Measurements from ENCODE around the gene SCARF2.
"Not testable (repeated sequence)": the region's sequence is repeated elsewhere in the genome, so short reads cannot be mapped to it uniquely, and the experiment has no call there.

SCARF2 gene

GRCh38 chr22:20415241-20415640 is 22.4 kb downstream of the SCARF2 start:
- not testable (repeated sequence) for DNase-seq (ENCODE audit: extremely low read depth in 1 of 2, low read depth in 1 of 2)

- DNase-seq (ENCODE audit: extremely low read depth in 1 of 2, low read depth in 1 of 2): no peak
Measured at GRCh38 chr22:20414450-20414849, 23.2 kb downstream of the SCARF2 start.

GRCh38 chr22:20414059-20414440 is 23.6 kb downstream of the SCARF2 start:
- DNase-seq (ENCODE audit: extremely low read depth in 1 of 2, low read depth in 1 of 2): no peak

GRCh38 chr22:20413217-20414058 is 24.2 kb downstream of the SCARF2 start:
- no peak for DNase-seq (ENCODE audit: extremely low read depth in 1 of 2, low read depth in 1 of 2)

GRCh38 chr22:20412474-20413216 is 25.0 kb downstream of the SCARF2 start:
- DNase-seq (ENCODE audit: extremely low read depth in 1 of 2, low read depth in 1 of 2): no peak

GRCh38 chr22:20409385-20409784 is 28.2 kb downstream of the SCARF2 start:
- not testable (repeated sequence) for DNase-seq (ENCODE audit: extremely low read depth in 1 of 2, low read depth in 1 of 2)

- DNase-seq (ENCODE audit: extremely low read depth in 1 of 2, low read depth in 1 of 2): no peak
Measured at GRCh38 chr22:20408891-20409290, 28.7 kb downstream of the SCARF2 start.

GRCh38 chr22:20407829-20408228 is 29.8 kb downstream of the SCARF2 start:
- no peak for DNase-seq (ENCODE audit: extremely low read depth in 1 of 2, low read depth in 1 of 2)

GRCh38 chr22:20406686-20407408 is 30.8 kb downstream of the SCARF2 start:
- no peak for DNase-seq (ENCODE audit: extremely low read depth in 1 of 2, low read depth in 1 of 2)

- no peak for DNase-seq (ENCODE audit: extremely low read depth in 1 of 2, low read depth in 1 of 2)
Measured at GRCh38 chr22:20405931-20406685, 31.5 kb downstream of the SCARF2 start.

GRCh38 chr22:20405291-20405930 is 32.2 kb downstream of the SCARF2 start:
- DNase-seq (ENCODE audit: extremely low read depth in 1 of 2, low read depth in 1 of 2): no peak

GRCh38 chr22:20404881-20405280 is 32.7 kb downstream of the SCARF2 start:
- no peak for DNase-seq (ENCODE audit: extremely low read depth in 1 of 2, low read depth in 1 of 2)

GRCh38 chr22:20403779-20404140 is 33.9 kb downstream of the SCARF2 start:
- no peak for DNase-seq (ENCODE audit: extremely low read depth in 1 of 2, low read depth in 1 of 2)

- no peak for DNase-seq (ENCODE audit: extremely low read depth in 1 of 2, low read depth in 1 of 2)
Measured at GRCh38 chr22:20402960-20403778, 34.5 kb downstream of the SCARF2 start.

GRCh38 chr22:20401376-20402014 is 36.1 kb downstream of the SCARF2 start:
- no peak for DNase-seq (ENCODE audit: extremely low read depth in 1 of 2, low read depth in 1 of 2)

- no peak for DNase-seq (ENCODE audit: extremely low read depth in 1 of 2, low read depth in 1 of 2)
Measured at GRCh38 chr22:20400606-20401375, 36.8 kb downstream of the SCARF2 start.

- DNase-seq (ENCODE audit: extremely low read depth in 1 of 2, low read depth in 1 of 2): no peak
Measured at GRCh38 chr22:20399866-20400605, 37.6 kb downstream of the SCARF2 start.

- DNase-seq (ENCODE audit: extremely low read depth in 1 of 2, low read depth in 1 of 2): no peak
Measured at GRCh38 chr22:20398420-20398819, 39.2 kb downstream of the SCARF2 start.

Data from stimulated activated CD8-positive, alpha-beta memory T cell treated with anti-CD3 and anti-CD28 coated beads, Interleukin-7, amount 100 ng/mL, for 48 hours (primary cell).